Measurements from ENCODE around the gene GPATCH1. TPM values are rescaled to one million over a fixed set of nuclear protein-coding genes. Genes with fewer than 3 reads are reported as not detected.

The GPATCH1 gene
- total RNA-seq, 1 donor from 2014 or later: 12.9 TPM

Other genes with a start within 250 kb of the GPATCH1 start
- gene SLC7A9, start 211.4 kb upstream of the GPATCH1 start, total RNA-seq: 0.49 and 0.50 TPM in 2 replicates
- 47.0 and 50.8 TPM in 2 replicates for gene CEP89, start 109.2 kb upstream of the GPATCH1 start, total RNA-seq
- 5.5 and 6.9 TPM in 2 replicates for gene FAAP24, start 108.9 kb upstream of the GPATCH1 start, total RNA-seq
- gene RHPN2, start 16.3 kb upstream of the GPATCH1 start, total RNA-seq: 10.2 and 11.3 TPM in 2 replicates
- gene WDR88, start 50.9 kb downstream of the GPATCH1 start, total RNA-seq: not detected in 2 replicates
- gene LRP3, start 113.1 kb downstream of the GPATCH1 start, total RNA-seq: 79.6 and 85.6 TPM in 2 replicates
- gene SLC7A10, start 144.7 kb downstream of the GPATCH1 start, total RNA-seq: 0.96 and 1.4 TPM in 2 replicates
- gene CEBPA, start 221.4 kb downstream of the GPATCH1 start, total RNA-seq: 1.5 and 1.7 TPM in 2 replicates